ENCODE measurements around the gene PLEK2. TPM values are rescaled to one million over a fixed set of nuclear protein-coding genes. Genes with fewer than 3 reads are reported as not detected.

The PLEK2 gene
- total RNA-seq, 1 donor from 2014 or later: not detected

Small RNA genes within 50 kb of the gene (microRNA-seq; reads per million reads assigned to microRNA genes)
- not detected for gene MIR5694

Other genes with a start within 250 kb of the PLEK2 start
- gene GARIN2, start 222.7 kb downstream of the PLEK2 start, total RNA-seq: not detected
- 14.7 TPM for gene PALS1, start 170.7 kb downstream of the PLEK2 start, total RNA-seq
- 156 TPM for gene ATP6V1D, start 52.4 kb downstream of the PLEK2 start, total RNA-seq
- 101 TPM for gene EIF2S1, start 51.8 kb downstream of the PLEK2 start, total RNA-seq
- 4.2 TPM for gene TMEM229B, start 76.6 kb upstream of the PLEK2 start, total RNA-seq
- gene PLEKHH1, start 121.1 kb upstream of the PLEK2 start, total RNA-seq: 7.3 TPM
- 11.8 TPM for gene PIGH, start 188.1 kb upstream of the PLEK2 start, total RNA-seq
- gene ARG2, start 207.8 kb upstream of the PLEK2 start, total RNA-seq: 1.3 TPM